BLaER1 treated with 17β-estradiol and CSF1 and Interleukin-3, amounts not matched to agents 10 nM and 100 nM (cell line): ENCODE measurements around the gene HARBI1.

ENCODE experiments used
- H3K27ac ChIP-seq, 11 experiments: shearing (Covaris generic); formaldehyde crosslinking; 2 replicates each; pipeline ENCODE4 v1.8.1; 2022
- H3K27me3 ChIP-seq, 11 experiments: shearing (Covaris generic); formaldehyde crosslinking; 2 replicates each; pipeline ENCODE4 v1.8.1; 2022
- H3K36me3 ChIP-seq, 11 experiments: shearing (Covaris generic); formaldehyde crosslinking; 2 replicates each; pipeline ENCODE4 v1.8.1; 2022
- H3K4me1 ChIP-seq, 10 experiments: shearing (Covaris generic); formaldehyde crosslinking; 2 replicates each; pipeline ENCODE4 v1.8.1; 2022
- H3K4me2 ChIP-seq, 11 experiments: shearing (Covaris generic); formaldehyde crosslinking; 2 replicates each; pipeline ENCODE4 v1.8.1; 2022
- H3K4me3 ChIP-seq, 10 experiments: shearing (Covaris generic); formaldehyde crosslinking; 2 replicates each; pipeline ENCODE4 v1.8.1; 2022
- H3K9ac ChIP-seq, 11 experiments: shearing (Covaris generic); formaldehyde crosslinking; 2 replicates each; pipeline ENCODE4 v1.8.1; 2022
- H3K9me3 ChIP-seq, 11 experiments: shearing (Covaris generic); formaldehyde crosslinking; replicated peaks in 1 of 11; 2 replicates each; pipeline ENCODE4 v1.8.1; 2022
- H4K20me1 ChIP-seq, 11 experiments: shearing (Covaris generic); formaldehyde crosslinking; 2 replicates each; pipeline ENCODE4 v1.8.1; 2022
- Cebpa-rat ChIP-seq, 11 experiments: shearing (Covaris generic); IDR thresholded peaks; 2 replicates each; pipeline ENCODE4 v1.8.1; 2022

The HARBI1 gene

DNA sequence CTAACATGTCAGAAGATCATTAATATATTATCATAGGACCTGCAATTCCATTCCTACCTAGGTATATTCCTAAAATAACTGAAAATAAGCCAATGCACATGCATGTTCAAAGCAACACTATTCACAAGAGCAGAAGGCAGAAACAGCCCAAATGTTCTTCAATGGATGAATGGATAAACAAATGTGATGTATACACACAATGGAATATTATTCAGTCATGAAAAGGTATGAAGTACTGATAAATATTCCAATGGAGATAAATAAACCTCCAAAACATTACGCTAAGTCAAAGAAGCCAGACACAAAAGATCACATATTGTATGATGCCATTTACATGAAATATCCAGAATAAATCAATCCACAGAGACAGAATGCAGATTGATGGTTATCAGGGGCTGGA is 40.0 kb downstream of the HARBI1 start:
- H4K20me1 ChIP-seq, result peaks cover 30 to 90% (median 75%) of the 10 kb centered on the region in 11 experiments; a peak in 20 of 22 replicates
- no peak for TF ChIP-seq Cebpa-rat (IDR thresholded peaks at IDR 0.05)

DNA sequence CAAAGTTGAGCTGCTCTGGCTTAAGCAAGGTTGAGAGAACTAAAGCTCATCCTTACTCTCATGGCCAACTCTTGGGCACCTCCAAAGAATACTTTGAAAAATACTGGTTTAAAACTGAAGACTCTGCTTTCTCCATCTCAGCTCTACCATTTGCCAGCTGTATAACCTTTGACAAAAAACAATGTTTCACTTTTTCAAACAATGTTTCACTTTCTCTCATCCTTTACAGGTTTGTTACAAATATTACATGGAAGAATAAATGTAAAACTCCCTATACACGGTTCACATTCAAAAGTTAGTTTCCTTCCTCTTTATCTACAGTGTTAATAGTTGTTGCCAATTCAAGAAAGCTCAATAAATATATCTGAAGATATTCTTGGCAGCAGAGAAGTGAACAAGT is 42.4 kb downstream of the HARBI1 start:
- peaks cover 14 to 90% (median 73%) of the 10 kb centered on the region in 11 experiments; a peak in 19 of 22 replicates for H4K20me1 ChIP-seq
- H3K9me3 ChIP-seq, result peaks cover 4 to 34% (median 18%) of the 10 kb centered on the region in 11 experiments; a peak in 21 of 22 replicates
- peaks cover 4 to 58% (median 33%) of the 10 kb centered on the region in 11 experiments; a peak in 21 of 22 replicates for H3K36me3 ChIP-seq
- no peak overlapping the region for H3K4me3 ChIP-seq
- H3K4me2 ChIP-seq, result no peak overlapping the region
- no peaks in the 10 kb centered on the region for H3K27me3 ChIP-seq
- H3K4me1 ChIP-seq, result peaks cover 0 to 8% (median 0%) of the 10 kb centered on the region in 10 experiments; a peak in 1 of 20 replicates
- TF ChIP-seq Cebpa-rat (IDR thresholded peaks at IDR 0.05), result no peak
- H3K27ac ChIP-seq, result no peak overlapping the region
- no peak overlapping the region for H3K9ac ChIP-seq

More for the DNA sequence above, 40.0 kb downstream of the HARBI1 start:
- peaks cover 4 to 29% (median 16%) of the 10 kb centered on the region in 11 experiments; a peak in 21 of 22 replicates for H3K9me3 ChIP-seq
- H3K27ac ChIP-seq, result no peak overlapping the region
- H3K4me2 ChIP-seq, result no peak overlapping the region
- peaks cover 4 to 72% (median 41%) of the 10 kb centered on the region in 11 experiments; a peak in 21 of 22 replicates for H3K36me3 ChIP-seq
- no peaks in the 10 kb centered on the region for H3K27me3 ChIP-seq
- no peaks in the 10 kb centered on the region for H3K4me1 ChIP-seq
- H3K9ac ChIP-seq, result no peak overlapping the region
- H3K4me3 ChIP-seq, result no peak overlapping the region

DNA sequence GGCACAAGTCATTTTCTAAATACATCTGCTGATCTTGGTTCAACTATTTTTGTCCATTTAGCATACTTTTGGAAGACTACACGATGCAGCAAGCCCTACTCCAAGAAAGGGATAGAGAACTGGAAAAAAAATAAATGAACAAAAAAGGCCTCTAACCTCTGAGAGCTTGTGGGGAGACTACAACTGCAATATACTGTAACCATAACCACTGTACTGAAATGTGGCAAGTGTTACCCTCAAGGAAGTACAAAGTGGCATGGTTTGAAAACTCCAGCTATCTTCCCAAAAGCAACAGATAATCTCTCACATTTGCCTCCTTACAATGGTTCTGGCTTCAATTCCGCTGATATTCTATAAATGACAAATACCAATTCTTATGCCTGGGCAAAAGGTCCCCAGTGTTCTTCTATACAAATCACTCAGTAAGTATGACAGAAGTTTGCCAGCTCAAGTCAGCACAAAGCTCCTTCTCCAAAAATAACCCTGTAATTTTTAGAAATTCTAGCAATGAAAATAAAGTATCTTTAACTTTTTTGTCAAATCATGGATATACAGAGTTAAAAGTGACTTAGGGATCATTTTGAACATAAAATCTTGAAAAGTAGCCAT is 46.1 kb downstream of the HARBI1 start:
- Histone ChIP-seq H3K4me3 (no peak overlapping the region), H3K4me1 (peaks cover 0 to 8% (median 0%) of the 10 kb centered on the region in 10 experiments; a peak in 1 of 20 replicates), H3K9ac (peak overlapping the region in 1 of 11 experiments; percentile 51; a peak in 1 of 22 replicates), H3K27ac (no peak overlapping the region), H4K20me1 (peaks cover 21 to 89% (median 59%) of the 10 kb centered on the region in 11 experiments; a peak in 19 of 22 replicates), H3K9me3 (peaks cover 4 to 42% (median 33%) of the 10 kb centered on the region in 11 experiments; a peak in 21 of 22 replicates), H3K36me3 (peaks cover 5 to 59% (median 30%) of the 10 kb centered on the region in 11 experiments; a peak in 21 of 22 replicates), H3K27me3 (no peaks in the 10 kb centered on the region), H3K4me2 (no peak overlapping the region)
- TF ChIP-seq Cebpa-rat (IDR thresholded peaks at IDR 0.05), result no peak

DNA sequence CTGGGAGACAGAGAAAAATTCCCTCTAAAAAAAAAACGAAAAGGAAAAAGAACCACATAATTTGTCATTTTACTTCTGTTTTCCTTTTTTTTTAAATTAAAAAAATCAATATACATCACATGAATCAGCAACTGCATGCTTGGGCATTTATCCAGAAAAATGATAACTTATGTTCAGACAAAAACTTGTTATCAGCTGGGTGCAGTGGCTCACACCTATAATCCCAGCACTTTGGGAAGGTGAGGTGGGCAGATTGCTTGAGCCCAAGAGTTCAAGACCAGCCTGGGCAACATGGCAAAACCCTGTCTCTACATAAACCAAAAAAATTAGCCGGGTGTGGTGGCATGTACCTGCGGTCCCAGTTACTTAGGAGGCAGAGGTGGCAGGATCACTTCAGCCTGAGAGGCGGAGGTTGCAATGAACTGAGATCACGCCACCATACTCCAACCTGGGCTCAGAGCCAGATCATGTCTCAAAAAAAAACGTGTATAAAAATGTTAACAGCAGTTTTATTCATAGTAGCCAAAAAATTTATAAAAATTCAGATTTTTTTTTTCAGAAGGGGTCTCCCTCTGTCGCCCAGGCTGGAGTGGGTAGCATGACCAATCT is 51.7 kb downstream of the HARBI1 start:
- H4K20me1 ChIP-seq, result peaks cover 43 to 98% (median 81%) of the 10 kb centered on the region in 11 experiments; a peak in 21 of 22 replicates

DNA sequence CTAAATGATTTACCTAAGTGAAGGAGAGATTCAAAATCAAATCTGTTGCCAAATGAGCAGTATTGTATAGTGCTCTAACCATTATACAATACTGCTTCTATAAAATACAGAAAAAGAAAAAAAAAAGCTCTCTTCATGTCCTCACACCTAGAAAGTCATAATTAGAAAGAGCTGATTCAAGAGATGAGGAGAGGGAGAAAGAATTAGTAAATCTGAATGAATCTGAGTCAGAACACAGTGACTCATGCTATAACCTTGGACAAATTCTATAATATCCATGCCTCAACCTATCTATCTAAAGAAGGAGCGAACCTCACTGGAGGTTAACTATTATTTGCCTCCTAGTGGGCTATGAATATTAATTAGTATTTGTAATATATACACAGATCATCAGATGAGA is 52.6 kb downstream of the HARBI1 start:
- Histone ChIP-seq H3K4me1 (peaks cover 24 to 40% (median 28%) of the 10 kb centered on the region in 10 experiments), H3K4me3 (no peak overlapping the region), H3K4me2 (no peak overlapping the region), H3K9ac (no peak overlapping the region), H3K36me3 (peaks cover 3 to 34% (median 13%) of the 10 kb centered on the region in 11 experiments; a peak in 17 of 22 replicates), H4K20me1 (peaks cover 42 to 98% (median 82%) of the 10 kb centered on the region in 11 experiments; a peak in 21 of 22 replicates), H3K27ac (no peak overlapping the region), H3K9me3 (peaks cover 0 to 21% (median 17%) of the 10 kb centered on the region in 11 experiments; a peak in 19 of 22 replicates), H3K27me3 (no peaks in the 10 kb centered on the region)
- TF ChIP-seq Cebpa-rat (IDR thresholded peaks at IDR 0.05), result no peak

More for the DNA sequence above, 51.7 kb downstream of the HARBI1 start:
- Histone ChIP-seq H3K9me3 (peaks cover 0 to 28% (median 21%) of the 10 kb centered on the region in 11 experiments; a peak in 19 of 22 replicates), H3K27me3 (no peaks in the 10 kb centered on the region), H3K4me2 (0 out of 22 replicates have a peak overlapping the region, but pooled peaks of 1 of the 11 experiments have one; percentile 11), H3K36me3 (peaks cover 3 to 42% (median 16%) of the 10 kb centered on the region in 11 experiments; a peak in 17 of 22 replicates), H3K27ac (no peak overlapping the region), H3K4me3 (no peak overlapping the region), H3K9ac (no peak overlapping the region), H3K4me1 (peaks cover 18 to 32% (median 20%) of the 10 kb centered on the region in 10 experiments)
- TF ChIP-seq Cebpa-rat (IDR thresholded peaks at IDR 0.05), result no peak

DNA sequence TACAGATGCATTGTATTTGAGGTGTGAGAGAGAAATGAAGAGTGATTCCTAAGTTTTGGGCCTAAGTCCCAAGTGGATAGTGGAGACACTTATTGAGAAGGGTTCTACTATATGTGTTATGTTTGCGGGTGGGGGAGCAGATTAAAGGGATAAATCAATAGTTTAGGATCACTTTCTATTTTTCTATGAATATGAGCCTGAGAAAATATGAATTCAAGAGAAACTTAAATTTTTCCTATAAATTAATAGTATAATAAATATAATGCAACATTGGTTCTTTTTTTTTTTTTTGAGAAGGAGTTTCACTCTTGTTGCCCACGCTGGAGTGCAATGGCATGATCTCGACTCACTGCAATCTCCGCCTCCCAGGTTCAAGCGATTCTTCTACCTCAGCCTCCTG is 54.5 kb downstream of the HARBI1 start:
- Histone ChIP-seq H3K27me3 (no peaks in the 10 kb centered on the region), H4K20me1 (peaks cover 53 to 100% (median 96%) of the 10 kb centered on the region in 11 experiments; a peak in 21 of 22 replicates), H3K27ac (no peak overlapping the region), H3K4me3 (no peak overlapping the region), H3K4me1 (peaks cover 24 to 47% (median 31%) of the 10 kb centered on the region in 10 experiments), H3K9ac (no peak overlapping the region), H3K4me2 (peak overlapping the region in 2 of 11 experiments; percentile 92 to 97; a peak in 4 of 22 replicates), H3K9me3 (peaks cover 0 to 5% (median 3%) of the 10 kb centered on the region in 11 experiments; a peak in 18 of 22 replicates), H3K36me3 (peaks cover 0 to 31% (median 3%) of the 10 kb centered on the region in 11 experiments; a peak in 13 of 22 replicates)
- no peak for TF ChIP-seq Cebpa-rat (IDR thresholded peaks at IDR 0.05)

DNA sequence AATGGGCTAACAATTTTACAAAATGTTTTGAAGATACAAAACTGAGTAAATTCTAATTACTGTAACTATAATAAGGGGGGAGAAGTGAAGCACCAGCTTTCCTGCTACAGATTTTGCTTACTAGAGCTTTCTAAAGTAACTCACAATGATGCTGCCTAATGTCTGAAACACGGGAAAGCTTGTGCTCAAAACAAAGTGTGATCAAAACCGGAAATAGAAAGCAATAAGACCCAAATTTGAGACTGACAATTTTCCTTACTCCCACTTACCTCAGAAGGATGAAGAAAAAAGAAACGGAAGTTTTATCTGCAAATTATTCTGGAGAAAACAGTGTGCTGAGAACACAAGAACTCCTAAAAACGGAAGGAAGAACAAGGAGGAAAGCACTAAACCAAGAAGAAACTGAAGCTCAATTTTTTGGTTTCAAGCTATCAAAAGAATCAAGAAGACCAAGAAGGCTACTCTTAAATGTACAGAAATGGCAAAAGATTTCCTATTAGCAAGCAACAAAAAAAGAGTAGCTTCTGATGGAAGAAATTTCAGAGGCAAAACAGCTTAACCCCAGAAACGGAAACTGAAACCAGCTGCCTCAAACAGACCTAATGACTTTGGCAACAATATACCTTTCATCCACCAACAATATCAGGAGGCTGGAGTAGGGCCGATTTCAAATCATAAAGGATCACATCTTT is 56.6 kb downstream of the HARBI1 start:
- Histone ChIP-seq H3K4me1 (peaks cover 34 to 57% (median 42%) of the 10 kb centered on the region in 10 experiments), H3K36me3 (peaks cover 0 to 13% (median 0%) of the 10 kb centered on the region in 11 experiments; a peak in 2 of 22 replicates), H3K9ac (peak overlapping the region; percentile 6 to 76 (median 55); a peak in 21 of 22 replicates), H4K20me1 (peaks cover 53 to 100% (median 96%) of the 10 kb centered on the region in 11 experiments; a peak in 21 of 22 replicates), H3K27ac (peak overlapping the region; percentile 24 to 75 (median 51); a peak in 21 of 22 replicates), H3K27me3 (no peaks in the 10 kb centered on the region), H3K4me3 (peak overlapping the region; percentile 2 to 57 (median 32); a peak in 16 of 20 replicates), H3K4me2 (peak overlapping the region; percentile 65 to 97 (median 85)), H3K9me3 (no peaks in the 10 kb centered on the region)
- no peak for TF ChIP-seq Cebpa-rat (IDR thresholded peaks at IDR 0.05)

DNA sequence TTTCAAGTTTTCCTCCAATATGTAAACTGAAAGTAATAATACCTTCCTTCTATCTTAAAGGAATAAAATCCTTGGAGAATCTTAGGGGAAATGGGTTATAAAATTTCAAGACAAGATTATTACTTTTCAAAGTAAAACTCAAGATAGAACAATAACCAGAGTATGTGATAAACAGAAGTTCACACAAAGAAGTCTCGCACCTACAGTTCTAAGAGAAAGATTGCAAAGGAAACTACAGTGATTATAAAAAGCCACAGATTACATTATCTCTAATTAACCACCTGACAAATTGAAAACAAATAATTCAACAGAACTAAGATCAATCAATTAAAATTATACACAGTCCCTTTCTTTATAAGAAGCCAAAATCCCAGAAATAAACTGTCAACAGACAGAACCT is 57.2 kb downstream of the HARBI1 start:
- peaks cover 0 to 11% (median 0%) of the 10 kb centered on the region in 11 experiments; a peak in 2 of 22 replicates for H3K36me3 ChIP-seq
- no peaks in the 10 kb centered on the region for H3K27me3 ChIP-seq
- H3K9me3 ChIP-seq, result no peaks in the 10 kb centered on the region
- H3K4me1 ChIP-seq, result peaks cover 40 to 58% (median 48%) of the 10 kb centered on the region in 10 experiments
- H3K27ac ChIP-seq, result peak overlapping the region in 4 of 11 experiments; percentile 51 to 64 (median 58); a peak in 3 of 22 replicates
- H4K20me1 ChIP-seq, result peaks cover 49 to 100% (median 96%) of the 10 kb centered on the region in 11 experiments; a peak in 21 of 22 replicates
- peak overlapping the region; percentile 65 to 97 (median 85); a peak in 20 of 22 replicates for H3K4me2 ChIP-seq
- H3K9ac ChIP-seq, result peak overlapping the region in 5 of 11 experiments; percentile 6 to 76 (median 69); a peak in 8 of 22 replicates
- peak overlapping the region in 2 of 10 experiments; percentile 49 to 51; a peak in 5 of 20 replicates for H3K4me3 ChIP-seq
- TF ChIP-seq Cebpa-rat (IDR thresholded peaks at IDR 0.05), result no peak
